NT2/D1 (cell line): ENCODE results near the gene GKN1.

Experiments used
- DNase-seq: peaks from one replicate; pipeline ENCODE4 v3.0.0-alpha.2; 2011; ENCODE audit warnings: low read depth, low spot score
- H3K27me3 ChIP-seq: 2 replicates; pipeline ENCODE4 v1.6.0; 2011; ENCODE audit warnings: mild to moderate bottlenecking; ENCODE audit not compliant: insufficient read length, insufficient read depth
- H3K36me3 ChIP-seq: 2 replicates; pipeline ENCODE4 v1.6.1; 2011; ENCODE audit warnings: mild to moderate bottlenecking, low read length, mixed read lengths; ENCODE audit not compliant: insufficient read depth, insufficient read length
- H3K4me1 ChIP-seq: 2 replicates; pipeline ENCODE4 v1.5.1; 2011; ENCODE audit not compliant: insufficient read depth, insufficient read length
- H3K4me3 ChIP-seq: 2 replicates; pipeline ENCODE4 v1.5.1; 2011; ENCODE audit warnings: low read depth; ENCODE audit not compliant: insufficient read length
- H3K9ac ChIP-seq: 2 replicates; pipeline ENCODE4 v1.6.0; 2011; ENCODE audit warnings: low read depth; ENCODE audit not compliant: insufficient read length
- H3K9me3 ChIP-seq: 2 replicates; pipeline ENCODE4 v1.5.1; 2011; ENCODE audit warnings: mild to moderate bottlenecking, low read length; ENCODE audit not compliant: insufficient read depth
- SUZ12 ChIP-seq: IDR thresholded peaks from 2 replicates; pipeline ENCODE4 v1.6.1; 2011; ENCODE audit not compliant: insufficient read length, insufficient read depth; ENCODE audit errors: extremely low read depth
- YY1 ChIP-seq: IDR thresholded peaks from 2 replicates; pipeline ENCODE4 v1.6.1; 2011; ENCODE audit not compliant: insufficient read length, insufficient read depth
- ZNF274 ChIP-seq: IDR thresholded peaks from 2 replicates; pipeline ENCODE4 v1.6.1; 2011; ENCODE audit warnings: mild to moderate bottlenecking, low read depth, low read length

The GKN1 gene

GRCh38 chr2:68974946-68975665 lies 670 bp downstream of the GKN1 start:
- DNase-seq: no peak
- Histone ChIP-seq H3K9me3 (no peaks in the 10 kb centered on the region), H3K9ac (no peak overlapping the region), H3K4me3 (no peak overlapping the region), H3K36me3 (no peaks in the 10 kb centered on the region), H3K27me3 (no peaks in the 10 kb centered on the region), H3K4me1 (no peaks in the 10 kb centered on the region)
- TF ChIP-seq SUZ12 (no peak), YY1 (no peak), ZNF274 (no peak)

GRCh38 chr2:68975844-68976243 lies 1.4 kb downstream of the GKN1 start:
- no peak for TF ChIP-seq YY1
- no peak for TF ChIP-seq SUZ12
- TF ChIP-seq ZNF274: no peak
- H3K4me1 ChIP-seq: no peaks in the 10 kb centered on the region

GRCh38 chr2:68977453-68977852 lies 3.0 kb downstream of the GKN1 start:
- H3K9ac ChIP-seq: no peak overlapping the region
- H3K4me1 ChIP-seq: no peaks in the 10 kb centered on the region
- TF ChIP-seq ZNF274 (no peak), YY1 (no peak), SUZ12 (no peak)
- no peak for DNase-seq
- no peak overlapping the region for H3K4me3 ChIP-seq
- no peaks in the 10 kb centered on the region for H3K27me3 ChIP-seq
- no peaks in the 10 kb centered on the region for H3K36me3 ChIP-seq
- H3K9me3 ChIP-seq: no peaks in the 10 kb centered on the region

More at GRCh38 chr2:68975844-68976243, 1.4 kb downstream of the GKN1 start:
- Histone ChIP-seq H3K9me3 (no peaks in the 10 kb centered on the region), H3K27me3 (no peaks in the 10 kb centered on the region), H3K36me3 (no peaks in the 10 kb centered on the region), H3K9ac (no peak overlapping the region), H3K4me3 (no peak overlapping the region)
- no peak for DNase-seq

GRCh38 chr2:68978098-68978497 lies 3.7 kb downstream of the GKN1 start:
- Histone ChIP-seq H3K4me3 (no peak overlapping the region), H3K36me3 (no peaks in the 10 kb centered on the region), H3K9me3 (no peaks in the 10 kb centered on the region), H3K9ac (no peak overlapping the region), H3K27me3 (no peaks in the 10 kb centered on the region), H3K4me1 (no peaks in the 10 kb centered on the region)
- TF ChIP-seq ZNF274: no peak
- no peak for TF ChIP-seq SUZ12
- TF ChIP-seq YY1: no peak
- DNase-seq: no peak

- Histone ChIP-seq H3K36me3 (no peaks in the 10 kb centered on the region), H3K4me1 (no peaks in the 10 kb centered on the region), H3K27me3 (no peaks in the 10 kb centered on the region), H3K9me3 (no peaks in the 10 kb centered on the region), H3K4me3 (no peak overlapping the region), H3K9ac (no peak overlapping the region)
- TF ChIP-seq SUZ12 (no peak), ZNF274 (no peak), YY1 (no peak)
- DNase-seq: no peak
Observed at GRCh38 chr2:68980956-68981355, 6.5 kb downstream of the GKN1 start.

GRCh38 chr2:68987021-68987503 lies 12.6 kb downstream of the GKN1 start:
- Histone ChIP-seq H3K9ac (no peak overlapping the region), H3K9me3 (no peaks in the 10 kb centered on the region), H3K36me3 (no peaks in the 10 kb centered on the region), H3K4me1 (no peaks in the 10 kb centered on the region), H3K27me3 (no peaks in the 10 kb centered on the region), H3K4me3 (no peak overlapping the region)
- TF ChIP-seq YY1 (no peak), ZNF274 (no peak), SUZ12 (no peak)
- no peak for DNase-seq

GRCh38 chr2:68989035-68989434 lies 14.6 kb downstream of the GKN1 start:
- TF ChIP-seq ZNF274: no peak
- no peak for TF ChIP-seq YY1
- no peak for TF ChIP-seq SUZ12
- H3K4me1 ChIP-seq: no peaks in the 10 kb centered on the region
- no peak for DNase-seq
- H3K9me3 ChIP-seq: no peaks in the 10 kb centered on the region
- no peaks in the 10 kb centered on the region for H3K27me3 ChIP-seq
- no peak overlapping the region for H3K4me3 ChIP-seq
- H3K9ac ChIP-seq: no peak overlapping the region
- H3K36me3 ChIP-seq: no peaks in the 10 kb centered on the region
